ENCODE measurements around the gene RPL36AL. TPM values are rescaled to one million over a fixed set of nuclear protein-coding genes. Genes with fewer than 3 reads are reported as not detected.

The RPL36AL gene
- total RNA-seq, 1 experiment from 2014 or later = 161 TPM

DNA sequence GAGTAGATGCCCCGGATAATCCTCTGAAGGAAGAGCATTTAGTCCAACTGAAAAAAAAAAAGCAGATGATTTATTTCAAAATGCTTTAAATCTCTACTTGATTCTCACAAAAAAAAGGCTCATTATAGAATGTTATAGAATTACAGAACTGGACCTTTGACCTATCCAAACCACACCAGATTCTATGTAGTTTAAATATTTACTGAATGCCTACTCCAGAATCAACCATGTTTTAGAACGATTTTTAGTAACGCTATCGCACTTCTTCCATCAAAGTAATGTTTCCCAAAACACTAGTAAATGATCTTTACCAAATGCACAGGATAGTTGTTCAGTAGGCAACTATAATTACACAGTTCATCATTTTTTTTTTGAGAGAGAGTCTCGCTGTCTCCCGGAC, 36.8 kb downstream of the RPL36AL start:
- Mint-ChIP-seq H3K27ac (ENCODE audit: unreplicated experiment) (no peak overlapping the region), H3K27me3 (ENCODE audit: unreplicated experiment) (no peaks in the 10 kb centered on the region), H3K4me3 (ENCODE audit: low read depth, unreplicated experiment) (peak overlapping the region; percentile 91), H3K9me3 (ENCODE audit: low read depth, unreplicated experiment) (no peaks in the 10 kb centered on the region), H3K4me1 (ENCODE audit: low read depth, unreplicated experiment) (peaks cover 33% of the 10 kb centered on the region), H3K36me3 (ENCODE audit: insufficient read depth, unreplicated experiment) (peaks cover 70% of the 10 kb centered on the region)
- CTCF ChIA-PET = no interaction called here
- intact Hi-C loops (cut with micrococcal nuclease; ENCODE audit: unreplicated experiment) = no loop called here
- no peak for DNase-seq
- BruUV-seq (replicated peaks) = no TSS peak
- TF ChIP-seq, protein P1, sequence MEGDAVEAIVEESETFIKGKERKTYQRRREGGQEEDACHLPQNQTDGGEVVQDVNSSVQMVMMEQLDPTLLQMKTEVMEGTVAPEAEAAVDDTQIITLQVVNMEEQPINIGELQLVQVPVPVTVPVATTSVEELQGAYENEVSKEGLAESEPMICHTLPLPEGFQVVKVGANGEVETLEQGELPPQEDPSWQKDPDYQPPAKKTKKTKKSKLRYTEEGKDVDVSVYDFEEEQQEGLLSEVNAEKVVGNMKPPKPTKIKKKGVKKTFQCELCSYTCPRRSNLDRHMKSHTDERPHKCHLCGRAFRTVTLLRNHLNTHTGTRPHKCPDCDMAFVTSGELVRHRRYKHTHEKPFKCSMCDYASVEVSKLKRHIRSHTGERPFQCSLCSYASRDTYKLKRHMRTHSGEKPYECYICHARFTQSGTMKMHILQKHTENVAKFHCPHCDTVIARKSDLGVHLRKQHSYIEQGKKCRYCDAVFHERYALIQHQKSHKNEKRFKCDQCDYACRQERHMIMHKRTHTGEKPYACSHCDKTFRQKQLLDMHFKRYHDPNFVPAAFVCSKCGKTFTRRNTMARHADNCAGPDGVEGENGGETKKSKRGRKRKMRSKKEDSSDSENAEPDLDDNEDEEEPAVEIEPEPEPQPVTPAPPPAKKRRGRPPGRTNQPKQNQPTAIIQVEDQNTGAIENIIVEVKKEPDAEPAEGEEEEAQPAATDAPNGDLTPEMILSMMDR (IDR thresholded peaks at IDR 0.05; ENCODE audit: unreplicated experiment) = no peak

- peak overlapping the region; percentile 13 for H3K4me3 Mint-ChIP-seq (ENCODE audit: low read depth, unreplicated experiment)
These were observed 38.1 kb downstream of the RPL36AL start for GRCh38 chr14:49582113-49582977.

DNA sequence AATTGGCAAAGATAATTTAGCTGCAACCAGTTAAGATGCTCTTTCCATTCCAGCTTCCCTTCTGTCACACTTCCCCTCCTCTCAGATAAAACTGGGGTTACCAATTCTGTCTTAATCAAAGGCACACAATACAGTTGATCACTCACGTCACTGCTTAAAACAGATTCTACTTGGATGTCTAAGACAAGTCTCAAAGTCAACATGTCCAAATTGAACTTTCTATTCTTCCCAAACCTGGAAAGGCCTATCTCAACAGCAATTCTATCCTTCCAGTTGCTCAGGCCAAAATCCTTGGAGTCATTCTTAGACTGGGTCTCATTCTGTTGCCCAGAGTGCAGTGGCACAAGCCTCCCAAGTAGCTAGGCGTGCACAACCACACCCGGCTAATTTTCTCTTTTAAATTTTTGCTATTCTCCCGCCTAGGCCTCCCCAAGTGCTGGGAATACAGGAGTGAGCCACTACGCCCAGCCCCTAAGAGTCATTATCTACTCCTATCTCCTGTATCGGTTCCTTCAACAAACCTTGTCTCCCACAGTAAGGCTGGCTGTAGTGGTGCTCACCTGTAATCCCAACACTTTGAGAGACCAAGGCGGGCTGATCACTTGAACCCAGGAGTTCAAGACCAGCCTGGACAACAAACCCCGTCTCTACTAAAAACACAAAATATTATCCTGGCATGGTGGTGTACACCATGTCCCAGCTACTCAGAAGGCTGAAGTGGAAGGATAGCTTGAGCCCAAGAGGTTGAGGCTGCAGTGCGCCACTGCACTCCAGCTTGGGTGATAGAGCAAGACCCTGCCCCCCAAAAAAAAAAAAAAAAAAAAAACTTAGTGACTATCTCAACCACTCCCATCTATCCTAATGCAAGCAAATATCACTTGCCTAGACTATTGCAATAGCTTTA, 39.0 kb downstream of the RPL36AL start:
- BruUV-seq (replicated peaks) = no TSS peak
- Mint-ChIP-seq H3K36me3 (ENCODE audit: insufficient read depth, unreplicated experiment) (peaks cover 75% of the 10 kb centered on the region), H3K27me3 (ENCODE audit: unreplicated experiment) (no peaks in the 10 kb centered on the region), H3K27ac (ENCODE audit: unreplicated experiment) (peak overlapping the region; percentile 32), H3K9me3 (ENCODE audit: low read depth, unreplicated experiment) (no peaks in the 10 kb centered on the region), H3K4me3 (ENCODE audit: low read depth, unreplicated experiment) (peak overlapping the region; percentile 13), H3K4me1 (ENCODE audit: low read depth, unreplicated experiment) (peaks cover 33% of the 10 kb centered on the region)
- CTCF ChIA-PET = no interaction called here
- TF ChIP-seq, protein P1 (IDR thresholded peaks at IDR 0.05; ENCODE audit: unreplicated experiment) = no peak
- intact Hi-C loops (cut with micrococcal nuclease; ENCODE audit: unreplicated experiment) = no loop called here
- DNase-seq = no peak

More at GRCh38 chr14:49582113-49582977, 38.1 kb downstream of the RPL36AL start:
- Mint-ChIP-seq H3K9me3 (ENCODE audit: low read depth, unreplicated experiment) (no peaks in the 10 kb centered on the region), H3K4me1 (ENCODE audit: low read depth, unreplicated experiment) (peaks cover 33% of the 10 kb centered on the region), H3K27ac (ENCODE audit: unreplicated experiment) (peak overlapping the region; percentile 32), H3K36me3 (ENCODE audit: insufficient read depth, unreplicated experiment) (peaks cover 74% of the 10 kb centered on the region), H3K27me3 (ENCODE audit: unreplicated experiment) (no peaks in the 10 kb centered on the region)
- DNase-seq = no peak
- intact Hi-C loops (cut with micrococcal nuclease; ENCODE audit: unreplicated experiment) = no loop called here
- TF ChIP-seq, protein P1 (IDR thresholded peaks at IDR 0.05; ENCODE audit: unreplicated experiment) = no peak
- BruUV-seq (replicated peaks) = no TSS peak
- CTCF ChIA-PET = no interaction called here

- CTCF ChIA-PET = no interaction called here
- BruUV-seq (replicated peaks) = no TSS peak
- H3K27ac Mint-ChIP-seq (ENCODE audit: unreplicated experiment) = peak overlapping the region; percentile 3
- intact Hi-C loops (cut with micrococcal nuclease; ENCODE audit: unreplicated experiment) = no loop called here
- peaks cover 59% of the 10 kb centered on the region for H3K36me3 Mint-ChIP-seq (ENCODE audit: insufficient read depth, unreplicated experiment)
- H3K4me3 Mint-ChIP-seq (ENCODE audit: low read depth, unreplicated experiment) = no peak overlapping the region
- no peaks in the 10 kb centered on the region for H3K27me3 Mint-ChIP-seq (ENCODE audit: unreplicated experiment)
- DNase-seq = no peak
- no peaks in the 10 kb centered on the region for H3K9me3 Mint-ChIP-seq (ENCODE audit: low read depth, unreplicated experiment)
- TF ChIP-seq, protein P1 (IDR thresholded peaks at IDR 0.05; ENCODE audit: unreplicated experiment) = no peak
- H3K4me1 Mint-ChIP-seq (ENCODE audit: low read depth, unreplicated experiment) = peaks cover 33% of the 10 kb centered on the region
These were observed 40.6 kb downstream of the RPL36AL start for GRCh38 chr14:49579841-49580240.
